ENCODE data around the gene CEPT1.

DNA sequence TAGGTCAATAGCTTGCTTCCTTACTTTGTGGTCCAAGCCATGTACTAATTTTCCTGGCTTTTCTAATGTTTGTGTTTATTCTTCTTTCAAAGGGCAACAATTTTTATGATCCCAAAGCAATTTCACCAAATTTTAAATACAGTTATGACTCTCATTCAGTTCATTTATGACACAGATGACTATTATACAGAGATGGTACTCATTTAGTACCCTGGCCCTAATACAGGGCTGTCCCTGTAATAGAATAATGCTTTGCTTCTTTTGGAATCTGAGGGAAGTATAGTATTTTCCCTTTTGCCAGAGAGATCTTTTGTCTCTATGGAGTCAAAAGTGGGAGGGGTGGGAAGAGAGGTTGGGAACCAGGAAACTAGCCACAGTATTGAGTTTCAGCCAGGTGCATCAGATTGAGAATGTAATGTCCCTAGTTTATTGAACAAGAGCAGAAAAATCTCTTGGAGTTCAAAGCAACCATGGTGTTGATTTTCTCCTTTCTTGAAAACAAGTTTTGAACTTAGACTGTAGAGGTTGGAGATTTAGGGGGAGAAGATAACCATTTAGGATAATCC, 40.0 kb downstream of the CEPT1 start:
- TF ChIP-seq, protein P1, sequence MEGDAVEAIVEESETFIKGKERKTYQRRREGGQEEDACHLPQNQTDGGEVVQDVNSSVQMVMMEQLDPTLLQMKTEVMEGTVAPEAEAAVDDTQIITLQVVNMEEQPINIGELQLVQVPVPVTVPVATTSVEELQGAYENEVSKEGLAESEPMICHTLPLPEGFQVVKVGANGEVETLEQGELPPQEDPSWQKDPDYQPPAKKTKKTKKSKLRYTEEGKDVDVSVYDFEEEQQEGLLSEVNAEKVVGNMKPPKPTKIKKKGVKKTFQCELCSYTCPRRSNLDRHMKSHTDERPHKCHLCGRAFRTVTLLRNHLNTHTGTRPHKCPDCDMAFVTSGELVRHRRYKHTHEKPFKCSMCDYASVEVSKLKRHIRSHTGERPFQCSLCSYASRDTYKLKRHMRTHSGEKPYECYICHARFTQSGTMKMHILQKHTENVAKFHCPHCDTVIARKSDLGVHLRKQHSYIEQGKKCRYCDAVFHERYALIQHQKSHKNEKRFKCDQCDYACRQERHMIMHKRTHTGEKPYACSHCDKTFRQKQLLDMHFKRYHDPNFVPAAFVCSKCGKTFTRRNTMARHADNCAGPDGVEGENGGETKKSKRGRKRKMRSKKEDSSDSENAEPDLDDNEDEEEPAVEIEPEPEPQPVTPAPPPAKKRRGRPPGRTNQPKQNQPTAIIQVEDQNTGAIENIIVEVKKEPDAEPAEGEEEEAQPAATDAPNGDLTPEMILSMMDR (IDR thresholded peaks at IDR 0.05), result no peak
- no peak for TF ChIP-seq POLR2A (IDR thresholded peaks at IDR 0.05)

Measured in testis (tissue), 2 donors.